Esophagus muscularis mucosa (tissue), 3 donors: ENCODE data around the gene ZNF423.

Experiments
- POLR2A ChIP-seq: fragments of 450-650 bp; IDR thresholded peaks from one replicate; pipeline ENCODE4 v1.6.1; 2017; ENCODE audit warnings: antibody characterized with exemption, moderate library complexity, mild to moderate bottlenecking, low read depth
- POLR2AphosphoS5 ChIP-seq, 2 donors: sonication (generic); formaldehyde crosslinking; IDR thresholded peaks; one replicate each; pipeline ENCODE4 v1.6.1; 2017; ENCODE audit warnings: antibody characterized with exemption in 2 of 2
- TF ChIP-seq, protein P1 (sequence below), 3 experiments: fragments of 200-600 bp in 2 of 3; fragments of 450-650 bp in 1 of 3; sonication (generic) in 2 of 3; IDR thresholded peaks; one replicate each; pipeline ENCODE4 v1.5.1; 2017 to 2019; ENCODE audit warnings: antibody characterized with exemption in 3 of 3, mild to moderate bottlenecking in 2 of 3, moderate library complexity in 1 of 3

DNA sequence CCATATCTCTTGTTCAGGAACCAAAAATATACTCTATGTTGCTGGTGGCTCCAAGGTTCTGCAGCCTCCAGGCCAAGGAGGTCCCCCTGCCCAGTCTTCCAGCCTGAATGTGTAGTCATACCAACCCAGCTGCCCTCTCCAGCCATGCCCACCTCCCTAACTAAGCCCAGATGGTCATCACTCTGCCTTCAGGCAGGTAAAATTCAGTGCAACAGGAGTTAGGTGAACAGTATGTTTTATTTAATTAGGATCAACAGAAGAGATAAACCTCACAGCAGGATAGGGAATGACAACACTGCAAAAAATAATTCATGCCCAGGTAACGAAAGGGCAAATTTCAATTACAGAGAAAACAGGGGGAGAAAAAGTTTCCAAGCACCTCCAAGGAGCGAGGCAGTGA lies 9.1 kb downstream of the ZNF423 start:
- TF ChIP-seq POLR2A (no peak), POLR2AphosphoS5 (IDR thresholded peaks at IDR 0.05) (no peak)
- TF ChIP-seq, protein P1, sequence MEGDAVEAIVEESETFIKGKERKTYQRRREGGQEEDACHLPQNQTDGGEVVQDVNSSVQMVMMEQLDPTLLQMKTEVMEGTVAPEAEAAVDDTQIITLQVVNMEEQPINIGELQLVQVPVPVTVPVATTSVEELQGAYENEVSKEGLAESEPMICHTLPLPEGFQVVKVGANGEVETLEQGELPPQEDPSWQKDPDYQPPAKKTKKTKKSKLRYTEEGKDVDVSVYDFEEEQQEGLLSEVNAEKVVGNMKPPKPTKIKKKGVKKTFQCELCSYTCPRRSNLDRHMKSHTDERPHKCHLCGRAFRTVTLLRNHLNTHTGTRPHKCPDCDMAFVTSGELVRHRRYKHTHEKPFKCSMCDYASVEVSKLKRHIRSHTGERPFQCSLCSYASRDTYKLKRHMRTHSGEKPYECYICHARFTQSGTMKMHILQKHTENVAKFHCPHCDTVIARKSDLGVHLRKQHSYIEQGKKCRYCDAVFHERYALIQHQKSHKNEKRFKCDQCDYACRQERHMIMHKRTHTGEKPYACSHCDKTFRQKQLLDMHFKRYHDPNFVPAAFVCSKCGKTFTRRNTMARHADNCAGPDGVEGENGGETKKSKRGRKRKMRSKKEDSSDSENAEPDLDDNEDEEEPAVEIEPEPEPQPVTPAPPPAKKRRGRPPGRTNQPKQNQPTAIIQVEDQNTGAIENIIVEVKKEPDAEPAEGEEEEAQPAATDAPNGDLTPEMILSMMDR (IDR thresholded peaks at IDR 0.05): no peak
